ENCODE results near the gene FARS2.

GRCh38 chr6:5695260-5696245, 434.2 kb downstream of the FARS2 start:
- TF ChIP-seq CTCF (IDR thresholded peaks at IDR 0.05), result no peak
- TF ChIP-seq POLR2A (IDR thresholded peaks at IDR 0.05), result no peak
